ENCODE results near the gene C5orf63. TPM values are rescaled to one million over a fixed set of nuclear protein-coding genes. Genes with fewer than 3 reads are reported as not detected.
"Not testable (repeated sequence)": the region's sequence is repeated elsewhere in the genome, so short reads cannot be mapped to it uniquely, and the experiment has no call there.

Gene C5orf63
- total RNA-seq, 1 donor from 2014 or later = 0.50 TPM

- no peaks in the 10 kb centered on the region for H3K9me3 Mint-ChIP-seq (ENCODE audit: low read depth)
- H3K27ac Mint-ChIP-seq (ENCODE audit: unreplicated experiment) = no peak overlapping the region
- H3K4me3 Mint-ChIP-seq (ENCODE audit: unreplicated experiment) = peak overlapping the region; percentile 84
- TF ChIP-seq CTCF (IDR thresholded peaks at IDR 0.05) = no peak
- peaks cover 4% of the 10 kb centered on the region for H3K27me3 Mint-ChIP-seq (ENCODE audit: low read depth)
- no peak for DNase-seq (ENCODE audit: low spot score)
- H3K36me3 Mint-ChIP-seq (ENCODE audit: low read depth) = no peaks in the 10 kb centered on the region
- H3K4me1 Mint-ChIP-seq (ENCODE audit: low read depth) = peaks cover 5% of the 10 kb centered on the region
Measured at GRCh38 chr5:127028822-127029457, 44.4 kb downstream of the C5orf63 start.

- no peak for TF ChIP-seq CTCF (IDR thresholded peaks at IDR 0.05)
- H3K27me3 Mint-ChIP-seq (ENCODE audit: low read depth) = no peaks in the 10 kb centered on the region
- no peaks in the 10 kb centered on the region for H3K9me3 Mint-ChIP-seq (ENCODE audit: low read depth)
- peaks cover 5% of the 10 kb centered on the region for H3K4me1 Mint-ChIP-seq (ENCODE audit: low read depth)
- H3K36me3 Mint-ChIP-seq (ENCODE audit: low read depth) = no peaks in the 10 kb centered on the region
- DNase-seq (ENCODE audit: low spot score) = no peak
- H3K27ac Mint-ChIP-seq (ENCODE audit: unreplicated experiment) = no peak overlapping the region
- H3K4me3 Mint-ChIP-seq (ENCODE audit: unreplicated experiment) = no peak overlapping the region
Measured at GRCh38 chr5:127027539-127027938, 45.8 kb downstream of the C5orf63 start.

GRCh38 chr5:127026166-127026565 is 47.1 kb downstream of the C5orf63 start:
- no peaks in the 10 kb centered on the region for H3K27me3 Mint-ChIP-seq (ENCODE audit: low read depth)
- no peaks in the 10 kb centered on the region for H3K36me3 Mint-ChIP-seq (ENCODE audit: low read depth)
- H3K27ac Mint-ChIP-seq (ENCODE audit: unreplicated experiment) = no peak overlapping the region
- H3K4me1 Mint-ChIP-seq (ENCODE audit: low read depth) = peaks cover 5% of the 10 kb centered on the region
- no peak for DNase-seq (ENCODE audit: low spot score)
- H3K9me3 Mint-ChIP-seq (ENCODE audit: low read depth) = no peaks in the 10 kb centered on the region
- H3K4me3 Mint-ChIP-seq (ENCODE audit: unreplicated experiment) = no peak overlapping the region
- no peak for TF ChIP-seq CTCF (IDR thresholded peaks at IDR 0.05)

- Mint-ChIP-seq H3K9me3 (ENCODE audit: low read depth) (no peaks in the 10 kb centered on the region), H3K27ac (ENCODE audit: unreplicated experiment) (no peak overlapping the region), H3K36me3 (ENCODE audit: low read depth) (no peaks in the 10 kb centered on the region), H3K4me3 (ENCODE audit: unreplicated experiment) (no peak overlapping the region), H3K4me1 (ENCODE audit: low read depth) (peaks cover 5% of the 10 kb centered on the region), H3K27me3 (ENCODE audit: low read depth) (no peaks in the 10 kb centered on the region)
- DNase-seq (ENCODE audit: low spot score) = no peak
- TF ChIP-seq CTCF (IDR thresholded peaks at IDR 0.05) = no peak
Measured at GRCh38 chr5:127025467-127025866, 47.8 kb downstream of the C5orf63 start.

DNA sequence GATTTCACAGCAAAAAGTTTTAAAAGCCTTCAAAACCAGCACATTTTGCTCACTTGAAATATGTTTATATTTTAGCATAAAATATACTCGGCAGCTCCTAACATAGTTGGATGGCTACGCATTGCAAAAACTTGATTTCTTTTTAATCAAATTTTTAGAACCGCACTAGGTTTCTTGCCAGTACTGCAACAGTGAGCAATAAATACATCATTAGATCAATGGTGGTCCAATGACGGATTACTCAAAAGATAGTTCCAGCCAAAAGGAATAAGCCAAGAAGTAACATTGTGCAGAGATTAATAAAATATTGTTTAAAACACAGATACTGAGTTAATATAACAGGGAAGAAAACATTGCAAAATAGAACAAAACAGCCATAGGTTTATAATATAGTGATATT is 48.5 kb downstream of the C5orf63 start:
- Mint-ChIP-seq H3K27ac (ENCODE audit: unreplicated experiment) (no peak overlapping the region), H3K9me3 (ENCODE audit: low read depth) (no peaks in the 10 kb centered on the region), H3K36me3 (ENCODE audit: low read depth) (no peaks in the 10 kb centered on the region), H3K4me1 (ENCODE audit: low read depth) (peaks cover 5% of the 10 kb centered on the region), H3K27me3 (ENCODE audit: low read depth) (no peaks in the 10 kb centered on the region), H3K4me3 (ENCODE audit: unreplicated experiment) (no peak overlapping the region)
- no peak for TF ChIP-seq CTCF (IDR thresholded peaks at IDR 0.05)
- DNase-seq (ENCODE audit: low spot score) = no peak

- DNase-seq (ENCODE audit: low spot score); H3K4me1 Mint-ChIP-seq (ENCODE audit: low read depth); H3K27me3 Mint-ChIP-seq (ENCODE audit: low read depth); H3K27ac Mint-ChIP-seq (ENCODE audit: unreplicated experiment); H3K4me3 Mint-ChIP-seq (ENCODE audit: unreplicated experiment); H3K36me3 Mint-ChIP-seq (ENCODE audit: low read depth); H3K9me3 Mint-ChIP-seq (ENCODE audit: low read depth): not testable (repeated sequence)
Measured at GRCh38 chr5:127023552-127024191, 49.6 kb downstream of the C5orf63 start.
